ENCODE data around the gene CLDN34.

CLDN34 gene

GRCh38 chrX:9943420-9943819 is 23.7 kb upstream of the CLDN34 start:
- TF ChIP-seq CTCF (IDR thresholded peaks at IDR 0.05; ENCODE audit: control insufficient read depth, insufficient read depth, low read depth, low read length, missing control alignments) = no peak
- no peak overlapping the region for H3K4me3 ChIP-seq (ENCODE audit: control insufficient read depth, low read depth, low read length)
- no peak for DNase-seq (ENCODE audit: low read depth)

DNA sequence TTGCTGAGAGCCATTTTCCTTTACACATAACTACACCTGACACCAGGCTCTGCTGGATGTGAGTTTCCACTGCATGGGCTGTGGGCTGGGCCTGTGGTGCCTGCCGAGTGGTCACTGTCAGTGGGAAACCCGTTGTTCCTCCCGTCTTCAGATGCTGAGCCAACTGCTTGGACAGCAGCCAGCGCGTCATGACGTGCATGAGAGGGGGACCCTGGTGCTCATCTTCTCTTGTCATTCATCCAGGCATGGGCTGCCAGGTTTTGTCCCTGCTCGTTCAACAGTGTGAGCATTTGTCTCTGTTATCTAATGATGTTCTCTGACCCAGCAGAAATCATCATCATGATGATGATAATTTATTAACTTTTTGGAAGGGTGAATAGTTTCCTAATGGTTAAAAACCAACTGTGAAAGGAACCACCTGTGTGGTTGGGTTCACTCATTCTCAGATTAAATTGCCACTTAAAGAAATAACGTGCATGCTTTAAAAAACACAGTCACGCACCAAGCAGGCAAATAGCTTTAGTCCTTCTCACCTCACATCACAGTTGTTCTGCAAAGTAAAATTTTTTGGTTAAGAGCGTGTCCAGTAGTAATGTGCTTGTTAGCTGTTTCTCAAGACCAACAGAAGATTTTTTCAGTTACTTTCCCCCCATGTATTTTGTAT is 19.9 kb upstream of the CLDN34 start:
- no peak for DNase-seq (ENCODE audit: low read depth)
- no peak overlapping the region for H3K4me3 ChIP-seq (ENCODE audit: control insufficient read depth, low read depth, low read length)
- TF ChIP-seq CTCF (IDR thresholded peaks at IDR 0.05; ENCODE audit: control insufficient read depth, insufficient read depth, low read depth, low read length, missing control alignments) = no peak

GRCh38 chrX:9948406-9948805 is 18.8 kb upstream of the CLDN34 start:
- H3K4me3 ChIP-seq (ENCODE audit: control insufficient read depth, low read depth, low read length) = no peak overlapping the region
- TF ChIP-seq CTCF (IDR thresholded peaks at IDR 0.05; ENCODE audit: control insufficient read depth, insufficient read depth, low read depth, low read length, missing control alignments) = no peak
- DNase-seq (ENCODE audit: low read depth) = no peak

GRCh38 chrX:9952300-9952699 is 14.9 kb upstream of the CLDN34 start:
- DNase-seq (ENCODE audit: low read depth) = no peak
- no peak for TF ChIP-seq CTCF (IDR thresholded peaks at IDR 0.05; ENCODE audit: control insufficient read depth, insufficient read depth, low read depth, low read length, missing control alignments)
- no peak overlapping the region for H3K4me3 ChIP-seq (ENCODE audit: control insufficient read depth, low read depth, low read length)

DNA sequence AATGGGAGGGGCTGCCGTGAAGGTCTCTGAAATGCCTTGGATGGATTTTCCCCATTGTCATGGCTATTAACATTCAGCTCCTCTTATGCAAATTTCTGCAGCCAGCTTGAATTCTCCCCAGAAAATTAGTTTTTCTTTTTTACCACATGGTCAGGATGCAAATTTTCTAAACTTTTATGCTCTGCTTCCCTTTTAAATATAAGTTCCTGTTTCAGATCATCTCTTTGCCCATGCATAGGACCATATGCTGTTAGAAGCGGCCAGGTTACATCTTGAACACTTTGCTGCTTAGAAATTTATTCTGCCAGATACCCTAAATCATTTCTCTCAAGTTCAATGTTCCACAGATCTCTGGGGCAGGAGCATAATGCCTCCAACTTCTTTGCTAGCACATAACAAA is 13.8 kb upstream of the CLDN34 start:
- TF ChIP-seq CTCF (IDR thresholded peaks at IDR 0.05; ENCODE audit: control insufficient read depth, insufficient read depth, low read depth, low read length, missing control alignments) = no peak
- DNase-seq (ENCODE audit: low read depth) = no peak
- H3K4me3 ChIP-seq (ENCODE audit: control insufficient read depth, low read depth, low read length) = no peak overlapping the region

- DNase-seq (ENCODE audit: low read depth) = peak; percentile 46
- H3K4me3 ChIP-seq (ENCODE audit: control insufficient read depth, low read depth, low read length) = no peak overlapping the region
- TF ChIP-seq CTCF (IDR thresholded peaks at IDR 0.05; ENCODE audit: control insufficient read depth, insufficient read depth, low read depth, low read length, missing control alignments) = no peak
Observed at GRCh38 chrX:9955506-9955905, 11.7 kb upstream of the CLDN34 start.

DNA sequence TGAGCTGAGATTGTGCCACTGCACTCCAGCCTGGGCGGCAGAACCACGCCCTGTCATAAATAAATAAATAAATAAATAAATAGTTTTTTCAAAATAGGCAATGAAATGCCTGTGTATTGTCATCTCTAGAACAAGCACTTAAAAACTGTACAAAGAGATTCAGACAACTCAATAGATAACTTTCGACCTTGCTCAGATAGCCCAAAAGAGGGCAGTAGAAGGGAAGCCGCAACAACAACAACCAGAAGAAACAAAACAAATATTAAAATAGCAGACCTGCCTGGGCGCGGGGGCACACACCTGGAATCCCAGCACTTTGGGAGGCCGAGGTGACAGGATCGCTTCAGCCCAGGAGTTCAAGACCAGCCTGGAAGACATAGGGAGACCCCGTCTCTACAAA is 9.4 kb upstream of the CLDN34 start:
- DNase-seq (ENCODE audit: low read depth) = no peak
- no peak for TF ChIP-seq CTCF (IDR thresholded peaks at IDR 0.05; ENCODE audit: control insufficient read depth, insufficient read depth, low read depth, low read length, missing control alignments)
- no peak overlapping the region for H3K4me3 ChIP-seq (ENCODE audit: control insufficient read depth, low read depth, low read length)
